Osteoblast (primary cell): ENCODE results near the gene SLC24A3. TPM values are rescaled to one million over a fixed set of nuclear protein-coding genes. Genes with fewer than 3 reads are reported as not detected.

Experiments used
- DNase-seq: peaks from one replicate; pipeline ENCODE4 v3.0.0; 2011; ENCODE audit warnings: low spot score, mixed read lengths; ENCODE audit not compliant: insufficient read length; ENCODE audit errors: missing footprints
- H2AFZ ChIP-seq: 2 replicates; pipeline ENCODE4 v1.6.0; 2011; ENCODE audit warnings: mild to moderate bottlenecking, low read length
- H3K27ac ChIP-seq: 2 replicates; pipeline ENCODE4 v1.5.1; 2011; ENCODE audit warnings: mild to moderate bottlenecking, low read depth, low read length, moderate library complexity
- H3K27me3 ChIP-seq: 2 replicates; pipeline ENCODE4 v1.6.0; 2012; ENCODE audit warnings: mild to moderate bottlenecking, control low read depth, inconsistent platforms, low read length, moderate library complexity; ENCODE audit not compliant: insufficient read depth
- H3K36me3 ChIP-seq: 2 replicates; pipeline ENCODE4 v1.5.1; 2011; ENCODE audit warnings: mild to moderate bottlenecking, low read length, control low read depth, moderate library complexity; ENCODE audit not compliant: insufficient read depth
- H3K4me1 ChIP-seq: 2 replicates; pipeline ENCODE4 v1.5.1; 2011; ENCODE audit warnings: mild to moderate bottlenecking, low read length, control low read depth, moderate library complexity; ENCODE audit not compliant: insufficient read depth
- H3K4me2 ChIP-seq: 2 replicates; pipeline ENCODE4 v1.6.0; 2011; ENCODE audit warnings: mild to moderate bottlenecking, low read length; ENCODE audit not compliant: insufficient read depth
- H3K4me3 ChIP-seq: fragments of 200-600 bp; sonication (generic); 3 replicates; pipeline ENCODE4 v1.5.1; 2012; ENCODE audit warnings: mild to moderate bottlenecking, low read length, inconsistent platforms; ENCODE audit not compliant: insufficient read depth
- H3K79me2 ChIP-seq: 2 replicates; pipeline ENCODE4 v1.6.0; 2012; ENCODE audit warnings: mild to moderate bottlenecking, low read length, control low read depth, inconsistent platforms; ENCODE audit not compliant: insufficient read depth
- H3K9me3 ChIP-seq: 2 replicates; pipeline ENCODE4 v1.5.1; 2011; ENCODE audit warnings: low read depth, low read length, control low read depth
- H4K20me1 ChIP-seq: 2 replicates; pipeline ENCODE4 v1.6.0; 2012; ENCODE audit warnings: mild to moderate bottlenecking, low read length, control low read depth; ENCODE audit not compliant: insufficient read depth
- CTCF ChIP-seq: IDR thresholded peaks from 2 replicates; pipeline ENCODE4 v1.5.1; 2011; ENCODE audit warnings: mild to moderate bottlenecking, low read depth, low read length, moderate library complexity; ENCODE audit errors: extremely low read depth
- total RNA-seq: library from RNA; depleted of rRNA; stranded (reverse); fragments of >200 nt; gene quantifications from 2 replicates; pipeline ENCODE4 v1.2.3, GENCODE V29; 2012

SLC24A3 gene
- total RNA-seq, 1 donor: 1.1 TPM

DNA sequence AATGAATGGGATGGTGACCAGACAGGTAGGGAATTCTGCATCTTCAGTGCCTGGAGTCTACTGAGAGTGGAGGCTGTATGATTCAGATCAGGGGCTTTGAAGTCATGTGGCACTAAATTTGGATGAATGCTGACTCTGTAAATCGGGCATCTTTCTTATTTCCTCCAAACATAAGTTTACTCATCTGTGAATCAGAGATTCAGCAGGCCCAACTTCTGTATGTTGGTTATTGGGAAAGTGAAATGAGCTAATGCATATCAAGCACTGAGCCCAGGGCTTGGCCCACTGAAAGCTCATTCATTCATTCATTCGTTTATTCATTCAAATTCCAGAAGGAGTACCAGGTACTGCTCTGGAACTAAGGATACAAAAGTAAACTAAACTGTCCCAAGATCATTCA lies 353.3 kb downstream of the SLC24A3 start:
- Histone ChIP-seq H3K4me3 (no peak overlapping the region), H4K20me1 (no peaks in the 10 kb centered on the region), H3K4me1 (no peaks in the 10 kb centered on the region), H3K27me3 (no peaks in the 10 kb centered on the region), H3K36me3 (no peaks in the 10 kb centered on the region), H3K27ac (no peak overlapping the region), H2AFZ (no peak overlapping the region), H3K4me2 (no peak overlapping the region), H3K79me2 (no peaks in the 10 kb centered on the region), H3K9me3 (no peaks in the 10 kb centered on the region)
- no peak for TF ChIP-seq CTCF
- no peak for DNase-seq

GRCh38 chr20:19566226-19566945 lies 353.9 kb downstream of the SLC24A3 start:
- no peak for DNase-seq

DNA sequence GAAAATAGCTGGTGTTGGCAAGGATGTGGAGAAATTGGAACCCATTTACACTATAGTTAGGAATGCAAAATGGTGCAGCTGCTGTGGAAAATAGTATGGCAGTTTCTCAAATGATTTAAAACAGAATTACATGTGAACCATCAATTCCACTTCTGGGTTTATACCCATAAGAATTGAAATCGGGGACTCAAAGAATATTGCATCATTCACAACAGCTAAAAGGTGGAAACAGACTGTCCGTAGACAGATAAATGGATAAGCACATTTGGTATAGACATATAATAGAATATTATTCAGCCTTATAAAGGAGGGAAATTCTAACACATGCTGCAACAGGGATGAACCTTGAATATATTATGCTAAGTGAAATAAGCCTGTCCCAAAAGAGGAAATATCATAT lies 355.7 kb downstream of the SLC24A3 start:
- Histone ChIP-seq H3K4me2 (no peak overlapping the region), H3K9me3 (no peaks in the 10 kb centered on the region), H3K27me3 (no peaks in the 10 kb centered on the region), H2AFZ (no peak overlapping the region), H4K20me1 (no peaks in the 10 kb centered on the region), H3K4me3 (no peak overlapping the region), H3K27ac (no peak overlapping the region), H3K79me2 (no peaks in the 10 kb centered on the region), H3K4me1 (no peaks in the 10 kb centered on the region), H3K36me3 (no peaks in the 10 kb centered on the region)
- TF ChIP-seq CTCF: no peak
- DNase-seq: no peak

More at GRCh38 chr20:19566226-19566945, 353.9 kb downstream of the SLC24A3 start:
- no peaks in the 10 kb centered on the region for H3K4me1 ChIP-seq
- H3K27me3 ChIP-seq: no peaks in the 10 kb centered on the region
- H3K27ac ChIP-seq: no peak overlapping the region
- no peak overlapping the region for H3K4me3 ChIP-seq
- no peaks in the 10 kb centered on the region for H3K79me2 ChIP-seq
- H3K36me3 ChIP-seq: no peaks in the 10 kb centered on the region
- no peaks in the 10 kb centered on the region for H4K20me1 ChIP-seq
- no peak overlapping the region for H2AFZ ChIP-seq
- TF ChIP-seq CTCF: no peak
- no peak overlapping the region for H3K4me2 ChIP-seq
- H3K9me3 ChIP-seq: no peaks in the 10 kb centered on the region

DNA sequence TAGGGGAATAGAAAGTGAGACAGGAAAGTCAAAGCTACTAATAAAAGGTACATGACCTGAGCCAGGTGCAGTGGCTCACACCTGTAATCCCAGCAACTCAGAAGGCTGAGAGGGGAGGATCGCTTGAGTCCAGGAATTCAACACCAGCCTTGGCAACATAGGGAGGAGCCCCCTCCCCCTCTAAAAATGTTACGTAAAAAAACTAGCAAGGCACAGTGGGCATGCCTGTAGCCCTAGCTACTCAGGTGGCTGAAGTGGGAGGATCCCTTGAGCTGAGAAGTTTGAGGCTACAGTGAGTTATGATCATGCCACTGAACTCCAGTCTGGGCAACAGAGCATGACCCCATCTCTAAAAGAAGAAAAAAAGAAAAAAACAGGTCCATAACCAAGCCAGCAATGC lies 359.6 kb downstream of the SLC24A3 start:
- no peaks in the 10 kb centered on the region for H3K36me3 ChIP-seq
- no peak overlapping the region for H2AFZ ChIP-seq
- H3K27me3 ChIP-seq: no peaks in the 10 kb centered on the region
- H3K9me3 ChIP-seq: no peaks in the 10 kb centered on the region
- no peak for TF ChIP-seq CTCF
- no peaks in the 10 kb centered on the region for H3K79me2 ChIP-seq
- no peak overlapping the region for H3K27ac ChIP-seq
- H4K20me1 ChIP-seq: no peaks in the 10 kb centered on the region
- no peak overlapping the region for H3K4me3 ChIP-seq
- no peaks in the 10 kb centered on the region for H3K4me1 ChIP-seq
- DNase-seq: no peak
- H3K4me2 ChIP-seq: no peak overlapping the region
